H1 (cell line): ENCODE measurements around the gene HNRNPH2. TPM values are rescaled to one million over a fixed set of nuclear protein-coding genes. Genes with fewer than 3 reads are reported as not detected.
A peak's percentile ranks its signal among the peaks of the same experiment; 100 is the strongest.

Experiments used
- CTCF ChIA-PET: fragments of 300-600 bp; sonication (Branson Sonifier 250); formaldehyde crosslinking; loops from one replicate; lab custom pipeline; 2021; ENCODE audit not compliant: partially characterized antibody; lab: Charles Lee
- POLR2A ChIA-PET: fragments of 300-600 bp; sonication (Branson Sonifier 250); formaldehyde crosslinking; loops from one replicate; lab custom pipeline; 2021; ENCODE audit warnings: inconsistent platforms; ENCODE audit not compliant: partially characterized antibody; lab: Charles Lee
- DNase-seq, 2 experiments: peaks; one replicate each; pipeline versions ENCODE4 v3.0.0 to v3.0.0-alpha.2; 2010 to 2022; ENCODE audit warnings: low spot score in 2 of 2, low read depth in 1 of 2, mixed read lengths in 1 of 2
- FAIRE-seq: peaks from 2 replicates; lab custom pipeline; 2011; peaks lifted over from hg19 to GRCh38; lab: Jason Lieb, UNC
- H2AFZ ChIP-seq: 2 replicates; pipeline ENCODE4 v1.8.1; 2012; ENCODE audit warnings: low read length, inconsistent platforms
- H2AK5ac ChIP-seq: 2 replicates; pipeline ENCODE4 v1.6.1; 2013; ENCODE audit warnings: low read depth, low read length
- H2BK120ac ChIP-seq: replicated peaks from 2 replicates; pipeline ENCODE3; 2013; ENCODE audit warnings: low read depth, low read length, inconsistent platforms
- H2BK12ac ChIP-seq: 2 replicates; pipeline ENCODE4 v1.6.1; 2013; ENCODE audit warnings: low read depth, low read length
- H2BK15ac ChIP-seq: 2 replicates; pipeline ENCODE4 v1.6.1; 2013; ENCODE audit warnings: low read length
- H2BK20ac ChIP-seq: 2 replicates; pipeline ENCODE4 v1.6.1; 2013; ENCODE audit warnings: low read length
- H2BK5ac ChIP-seq: 2 replicates; pipeline ENCODE4 v1.6.1; 2013; ENCODE audit warnings: low read depth, low read length
- H3K14ac ChIP-seq: 2 replicates; pipeline ENCODE4 v1.6.1; 2013; ENCODE audit warnings: inconsistent platforms; ENCODE audit not compliant: insufficient read length
- H3K18ac ChIP-seq: 2 replicates; pipeline ENCODE4 v1.6.1; 2013; ENCODE audit warnings: low read length; ENCODE audit errors: extremely low read depth
- H3K23ac ChIP-seq: 2 replicates; pipeline ENCODE4 v1.6.1; 2013; ENCODE audit warnings: inconsistent platforms; ENCODE audit not compliant: insufficient read length
- H3K23me2 ChIP-seq: 2 replicates; pipeline ENCODE4 v1.6.1; 2013; ENCODE audit warnings: low read depth, low read length
- H3K27ac ChIP-seq: 2 replicates; pipeline ENCODE4 v1.6.1; 2011; ENCODE audit warnings: low read depth, low read length, inconsistent platforms
- H3K27me3 ChIP-seq, 4 experiments: replicated peaks in 1 of 4; 1 replicate in 1 of 4; 2 replicates in 3 of 4; pipeline versions ENCODE4 v1.6.1 to v1.8.1; 2011 to 2013; ENCODE audit warnings: low read length in 3 of 4, mild to moderate bottlenecking in 3 of 4, inconsistent platforms in 2 of 4, mixed read lengths in 2 of 4, moderate library complexity in 1 of 4; ENCODE audit not compliant: control insufficient read depth in 3 of 4, insufficient read depth in 3 of 4; ENCODE audit errors: extremely low read depth in 1 of 4
- H3K36me3 ChIP-seq, 4 experiments: 2 replicates each; pipeline versions ENCODE4 v1.6.1 to v1.8.1; 2011 to 2013; ENCODE audit warnings: mild to moderate bottlenecking in 4 of 4, low read length in 3 of 4, moderate library complexity in 2 of 4, control low read depth in 1 of 4, inconsistent platforms in 1 of 4; ENCODE audit not compliant: insufficient read depth in 4 of 4, control insufficient read depth in 2 of 4
- H3K4ac ChIP-seq: replicated peaks from 2 replicates; pipeline ENCODE3; 2013; ENCODE audit warnings: low read length, low read depth, mixed read lengths, inconsistent platforms; ENCODE audit not compliant: insufficient read length
- H3K4me1 ChIP-seq, 4 experiments: replicated peaks in 1 of 4; 1 replicate in 1 of 4; 2 replicates in 3 of 4; pipeline versions ENCODE4 v1.6.1 to v1.8.1; 2011 to 2013; ENCODE audit warnings: low read length in 3 of 4, inconsistent platforms in 2 of 4, mixed read lengths in 1 of 4; ENCODE audit not compliant: insufficient read depth in 4 of 4, control insufficient read depth in 3 of 4
- H3K4me2 ChIP-seq, 2 experiments: 2 replicates each; pipeline versions ENCODE4 v1.6.1 to v1.8.1; 2011 to 2013; ENCODE audit warnings: low read depth in 2 of 2, low read length in 2 of 2, control low read depth in 1 of 2, inconsistent platforms in 1 of 2, mild to moderate bottlenecking in 1 of 2; ENCODE audit not compliant: insufficient read depth in 1 of 2
- H3K4me3 ChIP-seq, 4 experiments: fragments of 200-600, 300-600 bp in 1 of 4; sonication (generic), shearing (Covaris generic), sonication (Bioruptor Twin) in 1 of 4; 2 replicates each; pipeline versions ENCODE4 v1.5.1 to v1.8.1; 2011 to 2016; ENCODE audit warnings: low read length in 4 of 4, low read depth in 3 of 4, control low read depth in 2 of 4, inconsistent platforms in 2 of 4, mild to moderate bottlenecking in 2 of 4, mixed read lengths in 1 of 4, moderate library complexity in 1 of 4; ENCODE audit not compliant: insufficient read depth in 2 of 4; ENCODE audit errors: extremely low read depth in 1 of 4
- H3K56ac ChIP-seq: replicated peaks from 2 replicates; pipeline ENCODE3; 2013; ENCODE audit warnings: low read depth, mild to moderate bottlenecking, mixed read lengths, low read length, inconsistent platforms; ENCODE audit not compliant: insufficient read length
- H3K79me1 ChIP-seq: 2 replicates; pipeline ENCODE4 v1.6.1; 2013; ENCODE audit warnings: low read depth, low read length, control low read depth
- H3K79me2 ChIP-seq, 2 experiments: 2 replicates each; pipeline versions ENCODE4 v1.6.1 to v1.8.1; 2012 to 2013; ENCODE audit warnings: low read length in 2 of 2, mild to moderate bottlenecking in 2 of 2, inconsistent platforms in 1 of 2; ENCODE audit not compliant: insufficient read depth in 2 of 2, control insufficient read depth in 1 of 2
- H3K9ac ChIP-seq, 4 experiments: replicated peaks in 1 of 4; 1 replicate in 1 of 4; 2 replicates in 3 of 4; pipeline versions ENCODE4 v1.6.1 to v1.8.1; 2011 to 2013; ENCODE audit warnings: low read depth in 3 of 4, low read length in 3 of 4, control low read depth in 2 of 4, mild to moderate bottlenecking in 2 of 4, moderate library complexity in 2 of 4, inconsistent platforms in 1 of 4; ENCODE audit errors: extremely low read depth in 1 of 4
- H3K9me3 ChIP-seq, 2 experiments: 2 replicates each; pipeline versions ENCODE4 v1.6.1 to v1.8.1; 2012 to 2013; ENCODE audit warnings: mild to moderate bottlenecking in 2 of 2, moderate library complexity in 2 of 2, control low read depth in 1 of 2, inconsistent platforms in 1 of 2, low read depth in 1 of 2, low read length in 1 of 2, mixed read lengths in 1 of 2; ENCODE audit not compliant: insufficient read depth in 2 of 2
- H4K20me1 ChIP-seq, 2 experiments: replicated peaks in 1 of 2; 2 replicates each; pipeline versions ENCODE3 to v1.8.1; 2011 to 2013; ENCODE audit warnings: inconsistent platforms in 2 of 2, low read length in 2 of 2, mild to moderate bottlenecking in 1 of 2; ENCODE audit not compliant: insufficient read depth in 2 of 2, control insufficient read depth in 1 of 2
- H4K5ac ChIP-seq: 2 replicates; pipeline ENCODE4 v1.6.1; 2013; ENCODE audit warnings: low read length, low read depth, mixed read lengths, inconsistent platforms; ENCODE audit not compliant: insufficient read length
- H4K8ac ChIP-seq: 2 replicates; pipeline ENCODE4 v1.8.0; 2013; ENCODE audit warnings: mild to moderate bottlenecking, moderate library complexity, low read length, inconsistent platforms; ENCODE audit not compliant: insufficient read depth; ENCODE audit errors: extremely low read depth
- H4K91ac ChIP-seq: replicated peaks from 2 replicates; pipeline ENCODE3; 2013; ENCODE audit warnings: low read length, mixed read lengths, inconsistent platforms; ENCODE audit not compliant: insufficient read length
- FOSL1 ChIP-seq: IDR thresholded peaks from 2 replicates; pipeline ENCODE4 v1.6.1; 2011; ENCODE audit warnings: mild to moderate bottlenecking, low read depth, low read length, moderate library complexity; ENCODE audit not compliant: insufficient read depth
- POLR2A ChIP-seq, 2 experiments: IDR thresholded peaks; 1 replicate in 1 of 2; 2 replicates in 1 of 2; pipeline ENCODE4 v1.6.1; 2011; ENCODE audit warnings: low read depth in 2 of 2, low read length in 2 of 2, mild to moderate bottlenecking in 2 of 2; ENCODE audit errors: control extremely low read depth in 1 of 2
- POLR2AphosphoS5 ChIP-seq: IDR thresholded peaks from 2 replicates; pipeline ENCODE4 v1.6.1; 2011; ENCODE audit warnings: low read depth, low read length
- WGBS, 2 experiments: shearing (Covaris generic) in 1 of 2; methylation state at CpG; one replicate each; pipeline versions ENCODE4 v1.1.6 to v1.1.7; 2013 to 2015; ENCODE audit warnings: low lambda C conversion rate in 2 of 2, mixed read lengths in 2 of 2, inconsistent platforms in 1 of 2, low coverage in 1 of 2, missing lambda C conversion rate in 1 of 2; ENCODE audit not compliant: insufficient replicate concordance in 2 of 2, insufficient coverage in 1 of 2, insufficient read length in 1 of 2; ENCODE audit errors: extremely low coverage in 1 of 2, missing lambda C conversion rate in 1 of 2; 5-methylcytosine and 5-hydroxymethylcytosine counted together
- polyA plus RNA-seq, 7 experiments: library from polyadenylated mRNA; depleted of rRNA in 3 of 7; stranded (reverse) in 5 of 7; unstranded in 2 of 7; fragments of >200 nt in 5 of 7; fragments of 200-250 nt in 2 of 7; gene quantifications; 1 replicate in 5 of 7; 2 replicates in 1 of 7; 4 replicates in 1 of 7; pipeline versions ENCODE4 v1.2.1 to v1.2.3, GENCODE V29; 2011 to 2013; ENCODE audit warnings: missing spikeins in 2 of 7, mixed read lengths in 2 of 7
- total RNA-seq: library from RNA; stranded (reverse); fragmentation: NEBNext Ultra II Directional; extraction: Animal tissue kit (Norgen Biotek cat#: 25700); gene quantifications from 2 replicates; pipeline ENCODE4 v1.2.1, GENCODE V29; 2021

HNRNPH2 gene
- total and polyA plus RNA-seq, 2 of the 8 experiments (the other 6 are each of a cell fraction or from before 2014, with no cell fraction given), result 27.7 to 66.7 TPM

DNA sequence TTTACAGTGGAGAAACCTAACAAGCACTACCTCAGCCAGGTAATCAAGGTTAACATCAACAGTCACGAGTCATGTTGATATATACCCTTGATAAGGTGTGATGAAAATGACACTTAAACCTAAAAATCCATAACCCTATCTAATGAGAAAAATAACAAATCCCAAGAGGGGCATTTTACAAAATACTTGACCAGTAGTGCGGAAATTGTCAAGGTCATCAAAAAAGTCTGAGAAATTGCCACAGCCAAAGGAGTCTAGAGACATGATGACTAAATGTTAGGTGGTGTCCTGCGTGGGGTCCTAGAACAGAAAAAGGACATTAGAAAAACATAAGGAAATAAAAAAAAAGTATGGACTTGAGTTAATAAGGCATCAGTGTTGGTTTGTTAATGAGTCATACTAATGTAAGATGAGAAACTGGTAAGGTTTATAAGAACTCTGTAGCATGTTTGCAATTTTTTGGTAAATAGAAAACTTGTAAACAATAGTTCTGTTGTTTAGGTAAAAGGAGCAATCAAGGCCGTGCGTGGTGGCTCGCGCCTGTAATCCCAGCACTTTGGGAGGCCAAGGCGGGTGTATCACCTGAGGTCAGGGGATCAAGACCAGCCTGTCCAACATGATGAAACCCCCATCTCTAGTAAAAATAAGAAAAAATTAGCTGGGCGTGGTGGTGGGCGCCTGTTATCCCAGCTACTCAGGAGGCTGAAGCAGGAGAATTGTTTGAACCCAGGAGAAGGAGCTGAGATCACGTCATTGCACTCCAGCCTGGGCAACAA is 14.3 kb upstream of the HNRNPH2 start:
- Histone ChIP-seq H4K20me1 (peaks cover 0 to 2% of the 10 kb centered on the region in 2 experiments), H2AFZ (no peak overlapping the region), H2BK20ac (no peak overlapping the region), H3K4me1 (no peaks in the 10 kb centered on the region; a peak in 1 of 7 replicates), H2BK12ac (no peak overlapping the region), H3K56ac (no peak overlapping the region), H3K14ac (no peak overlapping the region), H4K8ac (no peak overlapping the region), H3K23me2 (peaks cover 4% of the 10 kb centered on the region; the same call in 1 of the 2 replicates), H2BK5ac (no peak overlapping the region), H4K5ac (no peak overlapping the region), H3K9me3 (no peaks in the 10 kb centered on the region), H3K27me3 (no peaks in the 10 kb centered on the region), H3K23ac (no peak overlapping the region), H3K79me1 (no peaks in the 10 kb centered on the region), H3K4me2 (peak overlapping the region in 1 of 2 experiments; percentile 56; a peak in 1 of 4 replicates), H3K27ac (no peak overlapping the region), H2BK15ac (no peak overlapping the region), H3K4ac (no peak overlapping the region), H3K36me3 (peaks cover 6 to 45% (median 18%) of the 10 kb centered on the region in 4 experiments), H3K9ac (no peak overlapping the region), H3K18ac (no peak overlapping the region), H3K79me2 (peaks cover 0 to 23% of the 10 kb centered on the region in 2 experiments; a peak in 2 of 4 replicates), H2AK5ac (no peak overlapping the region), H4K91ac (no peak overlapping the region), H2BK120ac (no peak overlapping the region), H3K4me3 (no peak overlapping the region)
- WGBS, 2 experiments, result 90% methylated on average over 10 of the region's 11 CpGs; no CpG with 5 or more reads in 1 of the 2 experiments
- POLR2A ChIA-PET, result interaction anchor here (0.6 to 4.0 kb wide), 10 partner anchors 9 to 362 kb away, joined by 3 to 45 read pairs (median 4); partner anchors contain the start of gene TIMM8A
- TF ChIP-seq POLR2A (IDR thresholded peaks at IDR 0.05; ENCODE audit: control extremely low read depth in 1 of 2, low read depth in 2 of 2, low read length in 2 of 2), result peak in 1 of 2 experiments; percentile 32; a peak in 1 of 3 replicates
- TF ChIP-seq POLR2AphosphoS5, result peak; percentile 27; the same call in 1 of the 2 replicates
- no peak for TF ChIP-seq FOSL1
- no peak for DNase-seq
- CTCF ChIA-PET, result no interaction called here
- no peak for FAIRE-seq
